OCI-LY7 (cell line): Measurements from ENCODE around the gene C9orf40. TPM values are rescaled to one million over a fixed set of nuclear protein-coding genes. Genes with fewer than 3 reads are reported as not detected.

Source experiments
- BruUV-seq: library from RNA; stranded (reverse); fragments of 400-500 nt; replicated peaks from 2 replicates; lab custom pipeline; 2021; lab: Mats Ljungman, UMichigan
- CTCF ChIA-PET: fragments of 300-600 bp; sonication (Branson Sonifier 250); formaldehyde crosslinking; loops from one replicate; lab custom pipeline; 2022; ENCODE audit warnings: antibody characterized with exemption; ENCODE audit not compliant: unreplicated experiment; lab: Charles Lee
- POLR2A ChIA-PET: fragments of 300-600 bp; sonication (Branson Sonifier 250); formaldehyde crosslinking; loops from one replicate; lab custom pipeline; 2022; ENCODE audit warnings: antibody characterized with exemption; lab: Charles Lee
- DNase-seq: peaks from one replicate; pipeline ENCODE4 v3.0.0-alpha.2; 2015; ENCODE audit warnings: low spot score
- H2AFZ ChIP-seq: fragments of 200-600 bp; sonication (generic), shearing (Covaris generic); 2 replicates; pipeline ENCODE4 v1.6.1; 2014; ENCODE audit warnings: mild to moderate bottlenecking, antibody characterized with exemption, low read length, moderate library complexity
- H3K27ac ChIP-seq: fragments of 200-600 bp; sonication (generic); 2 replicates; pipeline ENCODE4 v1.5.1; 2014; ENCODE audit warnings: mixed run types, low read depth, mild to moderate bottlenecking, moderate library complexity, low read length, inconsistent platforms; ENCODE audit not compliant: poor library complexity, severe bottlenecking
- H3K36me3 ChIP-seq: fragments of 200-600 bp; sonication (generic); 2 replicates; pipeline ENCODE4 v1.6.1; 2014; ENCODE audit warnings: mild to moderate bottlenecking, antibody characterized with exemption, low read length, moderate library complexity, mixed read lengths; ENCODE audit not compliant: insufficient read depth
- H3K4me1 ChIP-seq: fragments of 200-600 bp; sonication (generic); 2 replicates; pipeline ENCODE4 v1.5.1; 2014; ENCODE audit warnings: mild to moderate bottlenecking, low read length; ENCODE audit not compliant: insufficient read depth, poor library complexity, severe bottlenecking
- H3K4me2 ChIP-seq: fragments of 200-600 bp; sonication (generic); 2 replicates; pipeline ENCODE4 v1.6.1; 2014; ENCODE audit warnings: mild to moderate bottlenecking, low read length
- H3K4me3 ChIP-seq: fragments of 200-600 bp; sonication (generic); 2 replicates; pipeline ENCODE4 v1.5.1; 2014; ENCODE audit warnings: mild to moderate bottlenecking, low read depth, low read length; ENCODE audit not compliant: poor library complexity, severe bottlenecking
- H3K79me2 ChIP-seq: fragments of 200-600 bp; sonication (generic); 2 replicates; pipeline ENCODE4 v1.6.1; 2016; ENCODE audit warnings: low read depth, mild to moderate bottlenecking, low read length, moderate library complexity, mixed read lengths; ENCODE audit not compliant: insufficient read depth
- H3K9me2 ChIP-seq: fragments of 200-600 bp; sonication (generic); 2 replicates; pipeline ENCODE4 v1.6.1; 2016; ENCODE audit warnings: mild to moderate bottlenecking, low read length, mixed read lengths; ENCODE audit not compliant: insufficient read depth
- H3K9me3 ChIP-seq: fragments of 200-600 bp; sonication (generic); 2 replicates; pipeline ENCODE4 v1.6.1; 2014; ENCODE audit warnings: mild to moderate bottlenecking, mixed run types, low read length, mixed read lengths
- H4K20me1 ChIP-seq: fragments of 200-600 bp; sonication (generic); 2 replicates; pipeline ENCODE4 v1.6.1; 2014; ENCODE audit warnings: mild to moderate bottlenecking, antibody characterized with exemption, low read length, moderate library complexity, mixed read lengths; ENCODE audit not compliant: insufficient read depth
- EZH2phosphoT487 ChIP-seq: fragments of 200-600 bp; sonication (generic); IDR thresholded peaks from 2 replicates; pipeline ENCODE4 v1.6.1; 2018; ENCODE audit warnings: low read depth, borderline replicate concordance, mild to moderate bottlenecking, mixed run types, antibody characterized with exemption, low read length, moderate library complexity, mixed read lengths
- intact Hi-C: fragments of 100-400 bp; cut with micrococcal nuclease; formaldehyde crosslinking; loops from one replicate; pipeline ENCODE4 v1.10.0; 2022; ENCODE audit not compliant: unreplicated experiment
- total RNA-seq, 2 experiments: library from RNA; depleted of rRNA in 1 of 2; stranded (reverse); fragments of >200 nt in 1 of 2; shearing (Covaris generic) in 1 of 2; gene quantifications; 2 replicates each; pipeline ENCODE4 v1.2.3, GENCODE V29; 2014 to 2022
- TF ChIP-seq, protein P1 (sequence below): fragments of 200-600 bp; sonication (generic); conservative IDR thresholded peaks from 2 replicates; pipeline ENCODE4 v1.5.1; 2014; ENCODE audit warnings: mild to moderate bottlenecking, antibody characterized with exemption, low read length, moderate library complexity, mixed read lengths

The C9orf40 gene
- total RNA-seq, 2 experiments from 2014 or later = 19.8 to 41.3 TPM

- Histone ChIP-seq H3K4me1 (peaks cover 32% of the 10 kb centered on the region), H3K27ac (peak overlapping the region; percentile 93), H3K36me3 (peaks cover 29% of the 10 kb centered on the region), H3K4me2 (peak overlapping the region; percentile 90), H3K4me3 (peak overlapping the region; percentile 90), H3K9me2 (no peaks in the 10 kb centered on the region), H3K9me3 (no peaks in the 10 kb centered on the region), H4K20me1 (peaks cover 17% of the 10 kb centered on the region), H2AFZ (no peak overlapping the region), H3K79me2 (peaks cover 53% of the 10 kb centered on the region)
- DNase-seq = no peak
- POLR2A ChIA-PET = interaction anchor here (0.6 to 7.2 kb wide), 8 partner anchors 9 to 1665 kb away, joined by 3 to 78 read pairs (median 4); partner anchors contain the start of gene CARNMT1
- CTCF ChIA-PET = interaction anchor here (3.4 kb wide), 1 partner anchor 75 kb away, joined by 14 read pairs; no protein-coding TSS in a partner anchor
- no TSS peak for BruUV-seq
- intact Hi-C loops = loop anchor here (5.0 to 10.0 kb wide), 2 partner anchors 179 to 1444 kb away; partner anchors contain the start of gene RFK
- TF ChIP-seq, protein P1, sequence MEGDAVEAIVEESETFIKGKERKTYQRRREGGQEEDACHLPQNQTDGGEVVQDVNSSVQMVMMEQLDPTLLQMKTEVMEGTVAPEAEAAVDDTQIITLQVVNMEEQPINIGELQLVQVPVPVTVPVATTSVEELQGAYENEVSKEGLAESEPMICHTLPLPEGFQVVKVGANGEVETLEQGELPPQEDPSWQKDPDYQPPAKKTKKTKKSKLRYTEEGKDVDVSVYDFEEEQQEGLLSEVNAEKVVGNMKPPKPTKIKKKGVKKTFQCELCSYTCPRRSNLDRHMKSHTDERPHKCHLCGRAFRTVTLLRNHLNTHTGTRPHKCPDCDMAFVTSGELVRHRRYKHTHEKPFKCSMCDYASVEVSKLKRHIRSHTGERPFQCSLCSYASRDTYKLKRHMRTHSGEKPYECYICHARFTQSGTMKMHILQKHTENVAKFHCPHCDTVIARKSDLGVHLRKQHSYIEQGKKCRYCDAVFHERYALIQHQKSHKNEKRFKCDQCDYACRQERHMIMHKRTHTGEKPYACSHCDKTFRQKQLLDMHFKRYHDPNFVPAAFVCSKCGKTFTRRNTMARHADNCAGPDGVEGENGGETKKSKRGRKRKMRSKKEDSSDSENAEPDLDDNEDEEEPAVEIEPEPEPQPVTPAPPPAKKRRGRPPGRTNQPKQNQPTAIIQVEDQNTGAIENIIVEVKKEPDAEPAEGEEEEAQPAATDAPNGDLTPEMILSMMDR = no peak
- no peak for TF ChIP-seq EZH2phosphoT487
Measured at GRCh38 chr9:74951107-74951720, 1.5 kb downstream of the C9orf40 start.

DNA sequence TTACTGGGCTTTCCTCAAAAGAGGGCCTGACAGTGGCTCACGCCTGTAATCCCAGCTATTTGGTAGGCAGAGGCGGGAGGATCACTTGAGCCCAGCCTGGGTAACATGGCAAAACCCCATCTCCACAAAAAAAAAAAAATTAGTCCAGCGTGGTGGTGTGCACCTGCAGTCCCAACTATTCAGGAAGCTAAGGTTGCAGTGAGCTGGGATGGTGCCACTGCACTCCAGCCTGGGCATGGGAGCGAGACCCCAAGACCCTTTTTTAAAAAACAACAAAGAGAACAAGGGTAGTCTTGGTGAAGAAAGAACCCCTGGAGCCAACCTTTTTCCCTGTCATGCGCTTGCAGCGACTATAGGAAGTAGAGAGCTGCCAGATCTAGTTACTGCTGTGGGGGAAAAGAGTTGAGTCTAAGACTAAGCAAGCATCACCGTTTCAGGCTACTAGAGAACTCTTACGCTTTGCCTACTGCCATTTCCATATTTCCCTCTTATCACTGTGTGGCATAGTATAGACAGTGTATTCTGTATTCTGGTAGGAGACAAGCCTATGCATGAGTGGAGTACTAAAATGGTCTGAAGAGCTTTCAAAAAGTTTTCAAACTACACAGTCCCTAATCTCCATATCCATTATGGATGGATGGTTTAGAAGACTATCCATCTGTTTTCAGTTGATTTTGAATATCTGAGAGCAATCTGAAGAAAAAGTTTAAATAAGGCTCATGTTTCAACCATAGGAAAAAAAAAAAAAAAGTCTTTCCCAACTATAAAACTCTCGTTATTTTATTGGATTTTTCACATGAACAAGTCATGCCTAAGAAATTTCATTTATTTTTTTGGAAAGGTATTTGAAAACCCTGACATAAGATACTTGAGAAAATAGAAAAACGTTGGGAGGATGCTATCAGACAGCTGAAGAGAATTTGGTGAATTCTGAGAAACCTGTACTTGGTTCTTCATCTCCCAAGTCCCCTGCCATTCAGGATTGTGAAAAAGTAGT, 2.6 kb downstream of the C9orf40 start:
- Histone ChIP-seq H3K4me1 (peaks cover 32% of the 10 kb centered on the region), H3K27ac (no peak overlapping the region), H3K79me2 (peaks cover 53% of the 10 kb centered on the region), H3K4me3 (peak overlapping the region; percentile 90), H4K20me1 (peaks cover 17% of the 10 kb centered on the region), H3K9me3 (no peaks in the 10 kb centered on the region), H3K36me3 (peaks cover 38% of the 10 kb centered on the region), H2AFZ (no peak overlapping the region), H3K4me2 (peak overlapping the region; percentile 90), H3K9me2 (no peaks in the 10 kb centered on the region)
- DNase-seq = no peak
- TF ChIP-seq EZH2phosphoT487 = no peak
- TF ChIP-seq, protein P1 = no peak
- BruUV-seq = TSS peak; percentile 61
- intact Hi-C loops = loop anchor here (5.0 to 10.0 kb wide), 2 partner anchors 178 to 1445 kb away; partner anchors contain the start of gene RFK
- CTCF ChIA-PET = no interaction called here
- POLR2A ChIA-PET = interaction anchor here (0.6 to 7.2 kb wide), 13 partner anchors 8 to 1599 kb away, joined by 3 to 78 read pairs (median 4); partner anchors contain the start of genes CARNMT1, NMRK1 and OSTF1
